Large intestine (tissue), 12 donors: Measurements from ENCODE around the gene PLD2. TPM values are rescaled to one million over a fixed set of nuclear protein-coding genes. Genes with fewer than 3 reads are reported as not detected.

Source experiments
- DNase-seq, 2 donors: peaks; one replicate each; pipeline versions ENCODE4 v3.0.0 to v3.0.0-alpha.2; 2013
- H3K27ac ChIP-seq: one replicate; pipeline ENCODE4 v1.5.1; 2013; ENCODE audit warnings: low read length
- H3K27me3 ChIP-seq: 2 replicates; pipeline ENCODE4 v1.6.1; 2013; ENCODE audit warnings: low read length; ENCODE audit not compliant: control insufficient read depth, insufficient read depth
- H3K36me3 ChIP-seq: 2 replicates; pipeline ENCODE4 v1.6.1; 2013; ENCODE audit warnings: low read length; ENCODE audit not compliant: control insufficient read depth, insufficient read depth
- H3K4me1 ChIP-seq: one replicate; pipeline ENCODE4 v1.6.1; 2013; ENCODE audit warnings: low read length; ENCODE audit not compliant: control insufficient read depth, insufficient read depth
- H3K4me3 ChIP-seq: one replicate; pipeline ENCODE4 v1.5.1; 2013; ENCODE audit warnings: low read length
- H3K9me3 ChIP-seq: one replicate; pipeline ENCODE4 v1.6.1; 2013; ENCODE audit warnings: mild to moderate bottlenecking, low read depth, low read length, moderate library complexity; ENCODE audit not compliant: control insufficient read depth
- WGBS: methylation state at CpG from one replicate; pipeline ENCODE4 v1.1.5; 2013; ENCODE audit warnings: low lambda C conversion rate; ENCODE audit not compliant: insufficient coverage; 5-methylcytosine and 5-hydroxymethylcytosine counted together
- long read RNA-seq, 11 donors: transcript quantifications; one replicate each; lab custom pipeline, GENCODE V29; 2026
- polyA plus RNA-seq: library from polyadenylated mRNA; unstranded; fragments of 120-200 nt; gene quantifications from one replicate; pipeline ENCODE4 v1.2.1, GENCODE V29; 2013

PLD2 gene
- polyA plus RNA-seq = 21.8 TPM
- long read RNA-seq, donor 1, partial matches to known transcripts = 0 of 3 reads
- long read RNA-seq, donor 1, other reads (novel, unspliced or antisense) = 0 of 3 reads
- long read RNA-seq, donor 2, partial matches to known transcripts = 0 of 3 reads
- long read RNA-seq, donor 2, other reads (novel, unspliced or antisense) = 0 of 3 reads
- long read RNA-seq, donor 3 = 0 reads
- long read RNA-seq, donor 4 = 0 reads
- long read RNA-seq, donor 5 = 0 reads
- long read RNA-seq, donor 6, partial matches to known transcripts = 0 of 2 reads
- long read RNA-seq, donor 6, other reads (novel, unspliced or antisense) = 0 of 2 reads
- long read RNA-seq, donor 7, partial matches to known transcripts = 0 of 3 reads
- long read RNA-seq, donor 7, other reads (novel, unspliced or antisense) = 0 of 3 reads
- long read RNA-seq, donor 8, partial matches to known transcripts = 0 of 3 reads
- long read RNA-seq, donor 8, other reads (novel, unspliced or antisense) = 0 of 3 reads
- long read RNA-seq, donor 9, partial matches to known transcripts = 0 of 5 reads
- long read RNA-seq, donor 9, other reads (novel, unspliced or antisense) = 0 of 5 reads
- long read RNA-seq, donor 10 = 0 reads
- long read RNA-seq, donor 11, partial matches to known transcripts = 0 of 2 reads
- long read RNA-seq, donor 11, other reads (novel, unspliced or antisense) = 0 of 2 reads

DNA sequence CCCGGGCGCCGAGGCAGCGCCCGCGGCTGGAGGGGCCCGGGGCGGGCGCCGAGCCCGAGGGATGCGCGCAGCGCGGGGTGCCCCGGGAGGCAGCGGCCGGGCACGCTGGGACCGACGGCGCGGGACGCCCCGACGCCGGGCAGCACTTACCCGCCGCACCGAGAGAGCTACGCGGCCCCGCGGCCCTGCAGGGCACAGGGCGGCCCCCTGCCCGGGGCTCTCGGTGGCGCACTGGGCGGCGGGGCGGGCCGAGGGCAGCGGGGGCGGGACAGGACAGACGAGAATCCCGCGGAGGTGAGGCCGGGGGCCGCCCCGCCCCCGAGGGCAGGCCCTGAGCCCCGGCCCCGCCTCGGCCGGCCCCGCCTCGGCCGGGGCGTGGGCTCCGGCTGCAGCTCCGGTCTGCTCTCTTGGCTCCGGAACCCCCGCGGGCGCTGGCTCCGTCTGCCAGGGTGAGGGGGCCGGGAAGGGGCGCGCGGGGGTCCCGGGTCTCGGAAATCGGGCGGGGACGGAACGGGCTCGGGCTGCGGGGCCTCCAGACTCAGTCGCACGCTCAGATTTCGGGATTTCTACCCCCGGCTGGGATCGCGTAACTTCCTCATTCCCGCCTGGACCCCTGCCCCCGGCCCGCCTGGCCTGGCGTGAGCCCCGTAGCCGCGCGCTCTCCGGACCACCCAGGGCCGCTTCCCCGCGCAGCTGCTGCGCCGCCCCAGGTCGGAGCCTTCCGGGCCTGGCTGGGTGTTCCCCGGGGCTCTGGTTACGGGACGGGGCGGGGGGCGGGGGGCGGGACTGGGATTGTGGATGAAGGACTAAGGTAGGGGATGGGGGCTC, at the start of gene PLD2:
Gene PLD2 (plus strand): TSS at position 376 of the 828 bp plus-strand sequence. CDS start 621 bp downstream, outside the sequence.
- peak within 1 kb of the TSS; percentile 71 for H3K4me3 ChIP-seq
- H3K4me1 ChIP-seq = no peaks in the 10 kb centered on the region
- peaks cover 9% of the 10 kb centered on the region for H3K36me3 ChIP-seq
- no peaks in the 10 kb centered on the region for H3K27me3 ChIP-seq
- H3K9me3 ChIP-seq = no peaks in the 10 kb centered on the region
- no CpG with 5 or more reads among the region's 106 CpGs for WGBS
- no peak within 1 kb of the TSS for H3K27ac ChIP-seq
- DNase-seq = peak; percentile 74 to 90

DNA sequence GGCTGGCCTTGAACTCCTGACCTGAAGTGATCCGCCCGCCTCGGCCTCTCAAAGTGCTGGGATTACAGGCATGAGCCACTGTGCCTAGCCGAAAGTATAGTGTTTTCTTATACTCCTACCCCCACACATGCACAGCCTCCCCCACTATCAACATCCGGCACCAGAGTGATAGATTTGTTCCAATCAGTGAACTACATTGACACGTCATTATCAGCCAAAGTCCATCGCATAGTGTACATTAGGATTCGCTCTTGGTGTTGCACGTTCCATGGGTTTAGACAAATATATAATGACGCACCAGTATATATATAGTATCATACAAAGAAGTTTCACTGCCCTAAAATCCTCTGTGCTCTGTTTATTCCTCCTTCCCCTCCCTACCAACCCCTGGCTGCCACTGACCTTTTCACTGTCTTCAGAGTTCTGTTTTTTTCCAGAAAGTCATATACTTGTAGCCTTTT, 47.1 kb upstream of the PLD2 start:
- Histone ChIP-seq H3K4me3 (no peak overlapping the region), H3K27ac (peak overlapping the region; percentile 39), H3K9me3 (no peaks in the 10 kb centered on the region), H3K4me1 (no peaks in the 10 kb centered on the region), H3K27me3 (no peaks in the 10 kb centered on the region), H3K36me3 (no peaks in the 10 kb centered on the region)
- DNase-seq = peak; percentile 86 to 94
- WGBS = no CpG with 5 or more reads among the region's 10 CpGs

DNA sequence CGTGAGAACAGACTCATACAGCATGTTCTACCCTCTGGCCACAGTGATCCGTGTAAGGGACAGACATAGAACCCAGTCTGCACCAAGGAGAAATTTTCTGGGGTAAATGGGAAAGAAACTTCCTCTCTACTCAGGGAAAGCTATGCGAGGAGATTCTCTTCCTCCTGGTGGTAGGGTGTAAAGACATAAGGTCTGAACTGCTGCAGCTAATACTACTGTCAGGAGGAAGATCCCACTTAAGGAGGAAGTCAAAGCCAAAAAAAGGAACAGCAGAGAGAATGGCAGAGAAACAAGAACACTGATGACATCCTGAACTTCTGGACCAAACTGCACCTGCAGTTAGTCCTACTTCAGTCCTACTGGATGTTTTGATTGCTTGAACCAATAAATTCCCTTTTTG, 42.4 kb upstream of the PLD2 start:
- Histone ChIP-seq H3K4me3 (no peak overlapping the region), H3K27me3 (no peaks in the 10 kb centered on the region), H3K9me3 (no peaks in the 10 kb centered on the region), H3K4me1 (no peaks in the 10 kb centered on the region), H3K36me3 (no peaks in the 10 kb centered on the region), H3K27ac (no peak overlapping the region)
- no peak for DNase-seq
- WGBS = no CpG with 5 or more reads among the region's 3 CpGs

GRCh38 chr17:4766201-4766600, 40.8 kb upstream of the PLD2 start:
- WGBS = no CpG with 5 or more reads among the region's 3 CpGs
- DNase-seq = no peak
- Histone ChIP-seq H3K4me3 (no peak overlapping the region), H3K9me3 (no peaks in the 10 kb centered on the region), H3K36me3 (no peaks in the 10 kb centered on the region), H3K4me1 (peaks cover 10% of the 10 kb centered on the region), H3K27me3 (no peaks in the 10 kb centered on the region), H3K27ac (no peak overlapping the region)

- Histone ChIP-seq H3K9me3 (no peaks in the 10 kb centered on the region), H3K4me1 (peaks cover 14% of the 10 kb centered on the region), H3K4me3 (no peak overlapping the region), H3K36me3 (no peaks in the 10 kb centered on the region), H3K27ac (no peak overlapping the region), H3K27me3 (no peaks in the 10 kb centered on the region)
- no CpG with 5 or more reads among the region's 9 CpGs for WGBS
- DNase-seq = no peak
Observed at GRCh38 chr17:4766723-4767122, 40.2 kb upstream of the PLD2 start.

DNA sequence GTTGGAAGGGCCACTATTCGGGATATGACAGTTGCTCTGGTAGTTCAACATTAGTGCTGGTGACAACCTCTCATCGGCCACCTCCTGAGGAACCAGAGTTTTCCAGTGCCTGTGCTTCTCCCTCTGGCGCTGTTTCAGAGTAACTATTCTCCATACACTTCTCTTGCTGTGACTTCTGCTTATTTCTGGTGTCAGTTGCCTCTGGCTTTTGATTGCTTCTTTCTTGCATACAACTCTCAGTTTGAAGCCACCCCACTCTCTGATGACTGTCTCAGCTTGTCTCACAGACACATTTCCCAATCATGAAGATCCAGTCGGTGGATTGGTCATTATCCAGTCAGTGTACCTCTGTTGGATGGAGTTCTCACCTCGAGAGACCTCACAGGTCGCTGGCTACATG, 38.7 kb upstream of the PLD2 start:
- WGBS = no CpG with 5 or more reads among the region's 6 CpGs
- Histone ChIP-seq H3K27me3 (no peaks in the 10 kb centered on the region), H3K9me3 (no peaks in the 10 kb centered on the region), H3K27ac (no peak overlapping the region), H3K4me3 (no peak overlapping the region), H3K36me3 (no peaks in the 10 kb centered on the region), H3K4me1 (peaks cover 23% of the 10 kb centered on the region)
- no peak for DNase-seq

DNA sequence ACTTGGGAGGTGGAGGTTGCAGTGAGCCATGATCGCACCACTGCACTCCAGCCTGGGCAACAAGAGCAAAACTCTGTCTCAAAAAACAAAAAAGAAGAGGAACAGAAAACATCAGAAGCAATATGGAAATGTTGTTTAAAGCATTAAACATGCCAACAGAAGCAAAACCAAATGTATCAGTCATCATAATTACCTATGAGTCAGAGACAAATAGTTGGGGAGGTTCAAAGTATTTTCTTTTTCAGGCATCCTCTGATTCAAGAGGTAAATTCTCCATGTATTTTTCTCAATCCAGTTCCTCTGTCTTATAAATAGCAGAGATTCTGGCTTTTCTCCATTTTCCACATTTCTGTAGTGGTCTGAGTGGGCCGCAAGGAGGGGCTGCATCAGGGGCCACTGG, 37.3 kb upstream of the PLD2 start:
- H3K27me3 ChIP-seq = no peaks in the 10 kb centered on the region
- no peak overlapping the region for H3K4me3 ChIP-seq
- no peaks in the 10 kb centered on the region for H3K36me3 ChIP-seq
- H3K27ac ChIP-seq = no peak overlapping the region
- peaks cover 23% of the 10 kb centered on the region for H3K4me1 ChIP-seq
- no CpG with 5 or more reads among the region's 2 CpGs for WGBS
- peak in 1 of 2 donors; percentile 37 for DNase-seq
- no peaks in the 10 kb centered on the region for H3K9me3 ChIP-seq

GRCh38 chr17:4771519-4772234, 35.3 kb upstream of the PLD2 start, which contains the start of gene TM4SF5:
Gene TM4SF5 (plus strand): TSS chr17:4771886. CDS start chr17:4771923, 37 bp downstream.
- Histone ChIP-seq H3K36me3 (no peaks in the 10 kb centered on the region), H3K4me3 (peak within 1 kb of the TSS; percentile 5), H3K4me1 (peaks cover 23% of the 10 kb centered on the region), H3K27ac (peak within 1 kb of the TSS; percentile 83), H3K9me3 (no peaks in the 10 kb centered on the region), H3K27me3 (no peaks in the 10 kb centered on the region)
- DNase-seq = peak; percentile 93 to 98
- WGBS = no CpG with 5 or more reads among the region's 13 CpGs

DNA sequence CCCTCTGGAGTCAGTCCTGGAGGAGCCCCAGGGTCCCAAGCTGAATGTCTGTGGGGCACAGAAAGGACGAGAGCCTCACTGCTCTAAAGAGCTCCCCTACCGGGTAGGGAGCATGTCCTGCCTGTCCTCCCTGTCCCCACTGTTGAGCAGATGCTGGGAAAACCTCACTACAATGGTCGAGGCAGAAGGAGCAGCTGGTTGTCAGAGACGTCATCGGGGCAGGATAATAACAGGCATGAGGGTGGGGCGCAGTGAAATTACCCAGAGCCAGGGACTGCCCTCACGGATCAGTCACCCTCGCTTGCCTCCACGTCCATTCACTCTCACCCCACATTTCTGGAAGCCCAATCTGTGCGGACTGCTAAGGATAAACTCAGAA, 34.7 kb upstream of the PLD2 start:
- Histone ChIP-seq H3K27me3 (no peaks in the 10 kb centered on the region), H3K4me1 (peaks cover 23% of the 10 kb centered on the region), H3K9me3 (no peaks in the 10 kb centered on the region), H3K4me3 (peak overlapping the region; percentile 5), H3K36me3 (no peaks in the 10 kb centered on the region), H3K27ac (peak overlapping the region; percentile 83)
- no CpG with 5 or more reads among the region's 10 CpGs for WGBS
- peak in 1 of 2 donors; percentile 81 for DNase-seq
